ENCODE data around the gene ZNF438. TPM values are rescaled to one million over a fixed set of nuclear protein-coding genes. Genes with fewer than 3 reads are reported as not detected.

ZNF438 gene
- total RNA-seq, 4 donors from 2014 or later = 2.9 to 9.3 (median 5.9) TPM

DNA sequence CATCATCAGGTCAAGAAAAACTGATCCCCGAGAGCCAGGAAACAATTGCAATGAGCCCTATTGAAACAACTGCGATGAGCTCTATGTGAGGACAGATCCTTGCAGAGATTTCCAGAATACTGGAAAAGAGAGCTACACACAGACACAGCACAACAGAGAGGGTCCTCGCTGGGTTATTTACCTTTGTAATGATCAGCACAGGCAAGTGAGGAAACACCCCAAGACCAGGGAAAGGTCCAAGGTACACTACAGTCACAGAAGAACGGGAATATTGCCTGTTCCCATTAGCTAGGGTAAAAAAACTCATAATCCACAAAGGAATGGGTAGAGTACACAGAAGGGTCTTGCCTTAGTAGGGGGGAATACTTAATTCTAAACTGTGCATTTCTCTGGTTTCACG lies 152.7 kb downstream of the ZNF438 start:
- Histone ChIP-seq H3K36me3 (peaks cover 0 to 13% (median 0%) of the 10 kb centered on the region in 3 donors), H3K4me3 (no peak overlapping the region), H3K4me1 (no peaks in the 10 kb centered on the region), H3K27ac (no peak overlapping the region), H3K27me3 (no peaks in the 10 kb centered on the region), H3K9me3 (no peaks in the 10 kb centered on the region)
- TF ChIP-seq, protein P1, sequence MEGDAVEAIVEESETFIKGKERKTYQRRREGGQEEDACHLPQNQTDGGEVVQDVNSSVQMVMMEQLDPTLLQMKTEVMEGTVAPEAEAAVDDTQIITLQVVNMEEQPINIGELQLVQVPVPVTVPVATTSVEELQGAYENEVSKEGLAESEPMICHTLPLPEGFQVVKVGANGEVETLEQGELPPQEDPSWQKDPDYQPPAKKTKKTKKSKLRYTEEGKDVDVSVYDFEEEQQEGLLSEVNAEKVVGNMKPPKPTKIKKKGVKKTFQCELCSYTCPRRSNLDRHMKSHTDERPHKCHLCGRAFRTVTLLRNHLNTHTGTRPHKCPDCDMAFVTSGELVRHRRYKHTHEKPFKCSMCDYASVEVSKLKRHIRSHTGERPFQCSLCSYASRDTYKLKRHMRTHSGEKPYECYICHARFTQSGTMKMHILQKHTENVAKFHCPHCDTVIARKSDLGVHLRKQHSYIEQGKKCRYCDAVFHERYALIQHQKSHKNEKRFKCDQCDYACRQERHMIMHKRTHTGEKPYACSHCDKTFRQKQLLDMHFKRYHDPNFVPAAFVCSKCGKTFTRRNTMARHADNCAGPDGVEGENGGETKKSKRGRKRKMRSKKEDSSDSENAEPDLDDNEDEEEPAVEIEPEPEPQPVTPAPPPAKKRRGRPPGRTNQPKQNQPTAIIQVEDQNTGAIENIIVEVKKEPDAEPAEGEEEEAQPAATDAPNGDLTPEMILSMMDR (IDR thresholded peaks at IDR 0.05) = no peak
- no peak for TF ChIP-seq POLR2A (IDR thresholded peaks at IDR 0.05)
- intact Hi-C loops (cut with DNase I) = no loop called here
- DNase-seq = no peak
- 90 to 91% methylated on average over 4 to 5 of the region's 5 CpGs for WGBS, 2 donors

DNA sequence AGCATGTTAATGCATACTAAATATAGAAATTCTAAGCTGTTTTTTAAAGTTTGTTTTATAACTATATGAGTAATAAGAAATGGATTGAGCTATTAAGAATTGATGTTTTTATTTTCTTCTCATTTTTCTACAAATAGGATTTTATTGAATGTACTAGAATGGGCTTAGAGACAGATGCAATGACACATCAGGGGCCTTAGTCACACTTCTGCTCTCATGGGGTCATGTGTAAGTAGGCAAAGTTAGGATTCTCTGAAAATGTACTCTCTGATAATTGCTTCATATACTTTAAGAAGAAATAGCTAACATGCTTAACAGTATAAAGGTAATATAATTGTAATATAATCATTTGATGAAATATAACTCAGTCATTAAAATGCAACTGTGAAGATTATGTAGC lies 154.6 kb downstream of the ZNF438 start:
- intact Hi-C loops (cut with DNase I) = no loop called here
- Histone ChIP-seq H3K4me1 (no peaks in the 10 kb centered on the region), H3K27me3 (no peaks in the 10 kb centered on the region), H3K4me3 (no peak overlapping the region), H3K36me3 (peaks cover 0 to 13% (median 0%) of the 10 kb centered on the region in 3 donors), H3K9me3 (no peaks in the 10 kb centered on the region), H3K27ac (no peak overlapping the region)
- DNase-seq = no peak
- TF ChIP-seq, protein P1 (IDR thresholded peaks at IDR 0.05) = no peak
- TF ChIP-seq POLR2A (IDR thresholded peaks at IDR 0.05) = no peak

DNA sequence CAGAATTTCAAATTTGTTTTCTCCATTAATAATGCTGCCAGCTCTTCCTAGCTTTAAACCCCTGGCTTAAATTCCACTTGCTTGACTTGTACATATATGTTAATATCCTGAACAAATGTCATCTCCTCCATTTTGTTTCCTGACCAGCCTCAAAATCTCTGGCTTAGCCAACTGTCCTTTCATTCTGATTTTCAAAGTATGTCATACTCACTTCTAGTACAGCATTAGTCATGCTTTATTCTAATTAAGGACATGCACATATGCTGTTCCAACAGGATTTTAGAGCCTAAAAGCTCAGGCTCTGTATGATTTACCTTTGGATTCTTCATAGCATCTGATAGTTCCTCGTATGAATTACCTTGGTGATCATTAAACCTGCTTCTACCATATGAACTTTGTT lies 158.3 kb downstream of the ZNF438 start:
- H3K9me3 ChIP-seq = no peaks in the 10 kb centered on the region
- H3K4me3 ChIP-seq = no peak overlapping the region
- 52 to 67% methylated on average over 1 of the region's 1 CpG for WGBS, 2 donors
- peaks cover 0 to 13% (median 0%) of the 10 kb centered on the region in 3 donors for H3K36me3 ChIP-seq
- intact Hi-C loops (cut with DNase I) = no loop called here
- H3K27me3 ChIP-seq = no peaks in the 10 kb centered on the region
- no peak for DNase-seq
- TF ChIP-seq, protein P1 (IDR thresholded peaks at IDR 0.05) = no peak
- no peak for TF ChIP-seq POLR2A (IDR thresholded peaks at IDR 0.05)
- H3K27ac ChIP-seq = no peak overlapping the region
- no peaks in the 10 kb centered on the region for H3K4me1 ChIP-seq

DNA sequence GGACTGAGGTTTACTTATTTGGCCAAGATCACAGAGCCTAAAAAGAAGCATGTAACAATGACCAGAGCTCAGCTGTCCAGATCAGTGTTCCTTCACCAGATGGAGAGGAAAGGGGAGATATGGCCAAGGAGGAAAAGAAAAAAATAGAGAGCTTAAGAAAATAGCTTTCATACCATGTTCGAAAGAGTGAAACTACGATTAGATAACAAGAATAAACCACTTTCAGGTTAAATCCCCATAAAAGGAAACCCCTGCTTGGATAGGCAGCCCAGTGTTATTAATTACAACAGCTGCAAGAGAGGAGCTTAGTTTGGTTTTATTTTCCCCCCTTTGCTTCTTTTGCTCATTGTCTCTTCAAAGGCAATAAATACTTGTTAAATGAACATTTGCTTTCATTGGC lies 160.8 kb downstream of the ZNF438 start:
- Histone ChIP-seq H3K4me3 (no peak overlapping the region), H3K4me1 (peaks cover 0 to 4% (median 0%) of the 10 kb centered on the region in 3 donors), H3K36me3 (peaks cover 0 to 11% (median 0%) of the 10 kb centered on the region in 3 donors), H3K27ac (no peak overlapping the region), H3K9me3 (no peaks in the 10 kb centered on the region), H3K27me3 (no peaks in the 10 kb centered on the region)
- DNase-seq = no peak
- intact Hi-C loops (cut with DNase I) = no loop called here
- TF ChIP-seq, protein P1 (IDR thresholded peaks at IDR 0.05) = no peak
- no peak for TF ChIP-seq POLR2A (IDR thresholded peaks at IDR 0.05)
- WGBS, 2 donors = 66 to 70% methylated on average over 2 of the region's 2 CpGs

DNA sequence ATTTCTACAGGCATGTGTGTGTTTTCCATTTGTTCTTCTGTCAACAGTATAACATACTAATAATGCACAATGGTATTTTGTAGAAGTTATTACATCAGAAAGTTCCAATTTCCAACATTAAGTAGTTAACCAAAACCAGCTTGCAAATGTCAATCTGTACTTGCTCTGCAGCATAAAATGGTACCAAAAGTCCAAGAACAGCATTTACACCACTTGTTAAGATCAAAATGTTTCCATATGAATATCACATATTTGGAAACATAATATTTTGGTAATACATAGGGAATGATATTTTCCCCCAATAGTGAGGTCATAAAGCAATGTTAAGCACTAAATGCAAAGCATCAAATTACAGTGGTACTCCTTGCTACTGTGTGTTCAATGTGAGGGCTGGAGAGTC lies 162.1 kb downstream of the ZNF438 start:
- no peaks in the 10 kb centered on the region for H3K27me3 ChIP-seq
- H3K27ac ChIP-seq = no peak overlapping the region
- H3K4me3 ChIP-seq = no peak overlapping the region
- no peaks in the 10 kb centered on the region for H3K9me3 ChIP-seq
- TF ChIP-seq, protein P1 (IDR thresholded peaks at IDR 0.05) = no peak
- TF ChIP-seq POLR2A (IDR thresholded peaks at IDR 0.05) = no peak
- no peaks in the 10 kb centered on the region for H3K36me3 ChIP-seq
- intact Hi-C loops (cut with DNase I) = no loop called here
- no peak for DNase-seq
- peaks cover 0 to 9% (median 0%) of the 10 kb centered on the region in 3 donors for H3K4me1 ChIP-seq
